Ovary (tissue), 9 donors: ENCODE measurements around the gene RNF180. TPM values are rescaled to one million over a fixed set of nuclear protein-coding genes. Genes with fewer than 3 reads are reported as not detected.
"Not testable (repeated sequence)": the region's sequence is repeated elsewhere in the genome, so short reads cannot be mapped to it uniquely, and the experiment has no call there.

ENCODE experiments used
- DNase-seq, 5 donors: peaks; one replicate each; pipeline ENCODE4 v3.0.0-alpha.2; 2019 to 2020
- H3K27ac ChIP-seq, 2 donors: fragments of 200-600 bp; one replicate each; pipeline versions ENCODE4 v1.5.1 to v1.8.0; 2019 to 2022
- H3K27me3 ChIP-seq: fragments of 200-600 bp; one replicate; pipeline ENCODE4 v1.8.0; 2022
- H3K36me3 ChIP-seq: fragments of 200-600 bp; sonication (generic); one replicate; pipeline ENCODE4 v1.5.1; 2019
- H3K4me1 ChIP-seq: one replicate; pipeline ENCODE4 v1.8.1; 2013; ENCODE audit warnings: mild to moderate bottlenecking, moderate library complexity; ENCODE audit not compliant: insufficient read depth
- H3K4me3 ChIP-seq: fragments of 200-600 bp; sonication (generic); one replicate; pipeline ENCODE4 v1.5.1; 2017
- H3K9me3 ChIP-seq, 2 donors: fragments of 200-600 bp in 1 of 2; sonication (generic) in 1 of 2; one replicate each; pipeline versions ENCODE4 v1.5.1 to v1.8.1; 2013 to 2019; ENCODE audit warnings: mild to moderate bottlenecking in 1 of 2, moderate library complexity in 1 of 2
- CTCF ChIP-seq, 3 donors: fragments of 450-650 bp in 2 of 3; fragments of 200-600 bp in 1 of 3; IDR thresholded peaks; one replicate each; pipeline versions ENCODE4 v1.5.1 to v1.8.0; 2016 to 2022; ENCODE audit warnings: antibody characterized with exemption in 3 of 3, mild to moderate bottlenecking in 1 of 3
- EP300 ChIP-seq: sonication (generic); formaldehyde crosslinking; IDR thresholded peaks from one replicate; pipeline ENCODE4 v1.6.1; 2017; ENCODE audit warnings: antibody characterized with exemption
- POLR2A ChIP-seq: fragments of 450-650 bp; IDR thresholded peaks from one replicate; pipeline ENCODE4 v1.6.1; 2017; ENCODE audit warnings: antibody characterized with exemption, mild to moderate bottlenecking, moderate library complexity
- WGBS, 3 donors: extraction: QIAGEN DNeasy Blood & Tissue Kit in 1 of 3; methylation state at CpG; one replicate each; pipeline versions ENCODE4 v1.1.5 to v1.1.7; 2013 to 2017; 5-methylcytosine and 5-hydroxymethylcytosine counted together
- intact Hi-C, 4 donors: fragments of 100-400 bp; cut with DNase I; formaldehyde crosslinking; loops; one replicate each; pipeline versions ENCODE4 v1.11.0 to v1.15.1; 2022 to 2023
- polyA plus RNA-seq, 2 donors: library from polyadenylated mRNA; stranded (reverse); fragments of 200-250 nt in 1 of 2; fragments of 350-450 nt in 1 of 2; fragmentation: Illumina TruSeq in 1 of 2; extraction: RNeasy Lipid Tissue Mini Kit (QIAGEN cat#74804) in 1 of 2; gene quantifications; one replicate each; pipeline ENCODE4 v1.2.3, GENCODE V29; 2013 to 2014
- total RNA-seq, 7 donors: library from RNA; depleted of rRNA in 2 of 7; stranded (reverse); fragments of >200 nt in 2 of 7; fragmentation: NEBNext Ultra II Directional in 3 of 7; extraction: Animal tissue kit (Norgen Biotek cat#: 25700) in 3 of 7; gene quantifications; one replicate each; pipeline versions ENCODE4 v1.1.0 to v1.2.4, GENCODE V29; 2016 to 2023
- donor health status: DM: no; HTN: no; CAD: no; lungs with moderate emphysema.
- donor health status: DM: no; HTN: no; CAD: no.
- donor health status: Bipolar disorder and iron deficiency.
- donor health status: DM: yes; HTN: yes; CAD: no.
- donor health status: DM: no; HTN: no; CAD: no.
- donor health status: DM: yes; HTN: yes; CAD: no.

RNF180 gene
- total and polyA plus RNA-seq, 9 donors = 5.2 to 26.9 (median 21.7) TPM

DNA sequence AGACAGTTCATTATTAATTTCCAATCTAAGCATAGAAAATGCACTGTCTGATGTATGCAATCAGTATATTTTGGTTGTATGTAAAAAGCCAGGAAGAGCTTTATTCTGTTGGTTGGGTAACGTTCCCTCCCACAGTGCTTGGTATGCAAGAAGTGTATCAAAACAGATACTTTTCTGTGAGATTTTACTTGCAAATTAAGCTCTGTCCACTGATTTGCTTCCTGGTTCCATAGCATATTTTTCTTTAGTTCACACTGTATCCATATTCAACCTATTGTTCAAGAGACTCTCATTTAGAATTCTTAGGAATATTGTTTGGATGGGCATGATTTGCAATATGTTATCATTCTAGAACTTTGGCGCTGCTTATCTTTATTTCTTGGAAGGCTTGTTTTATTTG lies 47.4 kb downstream of the RNF180 start:
- DNase-seq = no peak
- peaks cover 2% of the 10 kb centered on the region for H3K4me1 ChIP-seq
- no peaks in the 10 kb centered on the region for H3K9me3 ChIP-seq
- intact Hi-C loops = loop anchor here in 1 of 4 donors (5.0 kb wide), 1 partner anchor 66 kb away; no protein-coding TSS in a partner anchor
- no peak overlapping the region for H3K27ac ChIP-seq
- 3 to 14% (median 11%) methylated on average over 2 of the region's 2 CpGs for WGBS, 3 donors
- no peaks in the 10 kb centered on the region for H3K27me3 ChIP-seq
- TF ChIP-seq EP300 = no peak
- no peak for TF ChIP-seq POLR2A
- TF ChIP-seq CTCF (IDR thresholded peaks at IDR 0.05) = no peak
- H3K36me3 ChIP-seq = no peaks in the 10 kb centered on the region
- H3K4me3 ChIP-seq = no peak overlapping the region

- no peak overlapping the region for H3K4me3 ChIP-seq
- no peak for TF ChIP-seq POLR2A
- TF ChIP-seq EP300 = no peak
- TF ChIP-seq CTCF (IDR thresholded peaks at IDR 0.05) = no peak
- DNase-seq = no peak
- H3K27me3 ChIP-seq = no peaks in the 10 kb centered on the region
- H3K9me3 ChIP-seq = no peaks in the 10 kb centered on the region
- no peak overlapping the region for H3K27ac ChIP-seq
- no peaks in the 10 kb centered on the region for H3K36me3 ChIP-seq
- WGBS, 3 donors = 30 to 44% (median 35%) methylated on average over 5 of the region's 5 CpGs
- peaks cover 2% of the 10 kb centered on the region for H3K4me1 ChIP-seq
- intact Hi-C loops = loop anchor here in 1 of 4 donors (5.0 kb wide), 1 partner anchor 66 kb away; no protein-coding TSS in a partner anchor
These were observed 47.9 kb downstream of the RNF180 start for GRCh38 chr5:64213531-64213930.

DNA sequence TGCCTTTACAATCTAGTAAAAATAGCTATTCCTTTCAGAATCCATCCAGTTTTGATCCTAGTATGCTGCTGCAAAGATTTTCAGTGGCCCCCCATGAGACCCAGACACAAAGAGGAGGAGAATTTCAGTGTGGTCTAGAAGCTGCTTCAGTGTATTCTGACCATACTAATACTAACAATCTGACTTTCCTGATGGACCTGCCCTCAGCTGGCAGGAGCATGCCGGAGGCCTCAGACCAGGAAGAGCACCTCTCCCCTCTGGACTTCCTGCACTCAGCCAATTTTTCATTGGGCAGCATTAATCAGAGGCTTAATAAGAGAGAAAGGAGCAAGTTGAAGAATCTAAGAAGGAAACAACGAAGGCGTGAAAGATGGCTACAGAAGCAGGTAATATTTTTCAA lies 48.5 kb downstream of the RNF180 start:
- WGBS, 3 donors = 86 to 92% (median 89%) methylated on average over 3 of the region's 3 CpGs
- H3K9me3 ChIP-seq = no peaks in the 10 kb centered on the region
- no peaks in the 10 kb centered on the region for H3K27me3 ChIP-seq
- no peaks in the 10 kb centered on the region for H3K36me3 ChIP-seq
- DNase-seq = no peak
- intact Hi-C loops = loop anchor here in 1 of 4 donors (5.0 kb wide), 1 partner anchor 67 kb away; no protein-coding TSS in a partner anchor
- no peak overlapping the region for H3K27ac ChIP-seq
- no peak for TF ChIP-seq EP300
- TF ChIP-seq CTCF (IDR thresholded peaks at IDR 0.05) = no peak
- no peak for TF ChIP-seq POLR2A
- peaks cover 2% of the 10 kb centered on the region for H3K4me1 ChIP-seq
- H3K4me3 ChIP-seq = no peak overlapping the region

DNA sequence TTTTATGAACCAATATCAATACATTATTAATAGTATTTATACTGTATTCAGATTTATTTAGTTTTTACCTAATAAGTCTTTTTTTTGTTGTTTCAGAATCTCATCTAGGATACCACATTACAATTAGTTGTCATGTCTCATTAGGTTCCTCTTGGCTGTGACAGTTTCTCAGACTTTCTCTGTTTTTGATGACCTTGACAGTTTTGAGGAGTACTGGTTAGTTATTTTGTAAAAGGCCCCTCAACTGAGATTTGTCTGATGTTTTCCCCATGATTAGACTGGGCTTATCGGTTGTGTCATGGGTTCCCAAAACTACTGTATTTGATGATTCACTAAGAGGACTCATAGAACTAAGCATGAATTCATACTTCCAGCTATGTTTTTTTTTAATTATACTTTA lies 56.3 kb downstream of the RNF180 start:
- no peak for TF ChIP-seq EP300
- no peaks in the 10 kb centered on the region for H3K9me3 ChIP-seq
- H3K36me3 ChIP-seq = no peaks in the 10 kb centered on the region
- no peaks in the 10 kb centered on the region for H3K27me3 ChIP-seq
- H3K27ac ChIP-seq = no peak overlapping the region
- intact Hi-C loops = loop anchor here in 1 of 4 donors (10.0 kb wide), 1 partner anchor 393 kb away; no protein-coding TSS in a partner anchor
- no peaks in the 10 kb centered on the region for H3K4me1 ChIP-seq
- H3K4me3 ChIP-seq = no peak overlapping the region
- DNase-seq = no peak
- 91 to 100% (median 95%) methylated on average over 1 of the region's 1 CpG for WGBS, 3 donors

- H3K36me3 ChIP-seq, H3K27me3 ChIP-seq, H3K9me3 ChIP-seq, H3K4me3 ChIP-seq, H3K27ac ChIP-seq, H3K4me1 ChIP-seq, DNase-seq: not testable (repeated sequence)
- 93 to 98% (median 96%) methylated on average over 46 to 50 of the region's 50 CpGs for WGBS, 3 donors
- intact Hi-C loops = loop anchor here in 2 of 4 donors (5.0 to 10.0 kb wide), 2 partner anchors 387 to 389 kb away; no protein-coding TSS in a partner anchor
These were observed 59.8 kb downstream of the RNF180 start for GRCh38 chr5:64225286-64225981.

- not testable (repeated sequence) for H3K36me3 ChIP-seq, H3K4me3 ChIP-seq, DNase-seq, H3K27me3 ChIP-seq, H3K9me3 ChIP-seq, H3K27ac ChIP-seq, H3K4me1 ChIP-seq
- WGBS, 3 donors = 95 to 98% (median 98%) methylated on average over 7 of the region's 7 CpGs
- intact Hi-C loops = loop anchor here in 2 of 4 donors (5.0 to 10.0 kb wide), 2 partner anchors 385 to 388 kb away; no protein-coding TSS in a partner anchor
These were observed 61.5 kb downstream of the RNF180 start for GRCh38 chr5:64227131-64227537.
